ENCODE results near the gene RAB9A. TPM values are rescaled to one million over a fixed set of nuclear protein-coding genes. Genes with fewer than 3 reads are reported as not detected.

RAB9A gene
- total and polyA plus RNA-seq, 2 of the 8 experiments (the other 6 are each of a cell fraction or from before 2014, with no cell fraction given), result 21.8 to 34.0 TPM

DNA sequence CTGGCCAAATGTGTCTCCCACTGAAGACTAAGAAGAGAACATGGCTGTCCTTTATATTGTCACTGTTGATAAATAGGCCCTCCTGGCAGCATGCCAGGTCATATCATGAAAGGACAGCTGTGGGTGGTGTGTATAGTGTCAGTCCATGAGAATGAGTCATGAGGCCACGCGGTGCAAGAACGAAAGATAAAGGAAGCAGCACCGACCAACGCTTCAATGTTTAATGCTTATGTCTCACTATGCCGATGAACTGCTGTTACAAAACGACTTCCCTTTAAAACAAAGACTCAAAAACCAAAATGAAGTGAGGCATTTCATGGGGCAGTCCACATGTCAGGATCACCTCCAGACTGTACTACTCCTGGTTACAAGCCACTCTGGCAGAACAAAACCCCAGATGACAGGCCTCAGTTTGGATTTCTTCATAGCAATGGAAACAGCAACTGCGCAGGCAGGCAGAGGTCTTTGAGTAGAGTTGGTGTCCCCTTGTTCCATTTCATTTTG lies 41.2 kb upstream of the RAB9A start:
- Histone ChIP-seq H3K27me3 (replicated peaks in 1 of 4; ENCODE audit: control insufficient read depth in 3 of 4, extremely low read depth in 1 of 4, insufficient read depth in 3 of 4, low read length in 3 of 4) (no peaks in the 10 kb centered on the region), H2BK15ac (ENCODE audit: low read length) (no peak overlapping the region), H3K14ac (ENCODE audit: insufficient read length) (no peak overlapping the region), H2AK5ac (ENCODE audit: low read depth, low read length) (no peak overlapping the region), H3K23me2 (ENCODE audit: low read depth, low read length) (0 out of 2 replicates have a peak, but pooled peaks cover 4% of the 10 kb centered on the region), H4K8ac (ENCODE audit: extremely low read depth, insufficient read depth, low read length) (no peak overlapping the region), H3K79me1 (ENCODE audit: low read depth, low read length) (no peaks in the 10 kb centered on the region), H3K4ac (replicated peaks; ENCODE audit: insufficient read length, low read depth, low read length) (no peak overlapping the region), H2BK12ac (ENCODE audit: low read depth, low read length) (no peak overlapping the region), H4K91ac (replicated peaks; ENCODE audit: insufficient read length, low read length) (no peak overlapping the region), H3K9ac (replicated peaks in 1 of 4; ENCODE audit: extremely low read depth in 1 of 4, low read depth in 3 of 4, low read length in 3 of 4) (no peak overlapping the region), H2AFZ (ENCODE audit: low read length) (no peak overlapping the region), H3K9me3 (ENCODE audit: insufficient read depth in 2 of 2, low read depth in 1 of 2, low read length in 1 of 2) (no peaks in the 10 kb centered on the region), H3K27ac (ENCODE audit: low read depth, low read length) (no peak overlapping the region), H4K20me1 (replicated peaks in 1 of 2; ENCODE audit: control insufficient read depth in 1 of 2, insufficient read depth in 2 of 2, low read length in 2 of 2) (no peaks in the 10 kb centered on the region), H3K4me3 (ENCODE audit: extremely low read depth in 1 of 4, insufficient read depth in 2 of 4, low read depth in 3 of 4, low read length in 4 of 4) (no peak overlapping the region), H3K18ac (ENCODE audit: extremely low read depth, low read length) (no peak overlapping the region), H3K36me3 (ENCODE audit: control insufficient read depth in 2 of 4, insufficient read depth in 4 of 4, low read length in 3 of 4) (no peaks in the 10 kb centered on the region), H2BK20ac (ENCODE audit: low read length) (no peak overlapping the region), H3K79me2 (ENCODE audit: control insufficient read depth in 1 of 2, insufficient read depth in 2 of 2, low read length in 2 of 2) (no peaks in the 10 kb centered on the region), H3K4me1 (replicated peaks in 1 of 4; ENCODE audit: control insufficient read depth in 3 of 4, insufficient read depth in 4 of 4, low read length in 3 of 4) (peaks cover 0 to 3% (median 0%) of the 10 kb centered on the region in 4 experiments; a peak in 1 of 7 replicates), H2BK5ac (ENCODE audit: low read depth, low read length) (no peak overlapping the region), H2BK120ac (replicated peaks; ENCODE audit: low read depth, low read length) (no peak overlapping the region), H4K5ac (ENCODE audit: insufficient read length, low read depth, low read length) (no peak overlapping the region), H3K56ac (replicated peaks; ENCODE audit: insufficient read length, low read depth, low read length) (no peak overlapping the region), H3K4me2 (ENCODE audit: insufficient read depth in 1 of 2, low read depth in 2 of 2, low read length in 2 of 2) (no peak overlapping the region), H3K23ac (ENCODE audit: insufficient read length) (no peak overlapping the region)
- WGBS, 2 experiments (ENCODE audit: extremely low coverage in 1 of 2, insufficient coverage in 1 of 2, insufficient read length in 1 of 2, insufficient replicate concordance in 2 of 2, low coverage in 1 of 2, low lambda C conversion rate in 2 of 2, missing lambda C conversion rate in 1 of 2), result 74% methylated on average over 8 of the region's 8 CpGs; no CpG with 5 or more reads in 1 of the 2 experiments
- FAIRE-seq (no peak), DNase-seq (ENCODE audit: low read depth in 1 of 2, low spot score in 2 of 2) (no peak)
- POLR2A ChIA-PET (ENCODE audit: partially characterized antibody), result no interaction called here
- CTCF ChIA-PET (ENCODE audit: partially characterized antibody), result interaction anchor here (5.1 kb wide), 1 partner anchor 138 kb away, joined by 58 read pairs; no protein-coding TSS in a partner anchor
- TF ChIP-seq GTF2F1 (IDR thresholded peaks at IDR 0.05; ENCODE audit: borderline replicate concordance, low read depth, low read length), result no peak
- no peak for TF ChIP-seq SP1 (IDR thresholded peaks at IDR 0.05; ENCODE audit: low read depth, low read length)
- no peak for TF ChIP-seq KDM4A (IDR thresholded peaks at IDR 0.05; ENCODE audit: low read depth, low read length, severe bottlenecking)
- TF ChIP-seq, protein P1, sequence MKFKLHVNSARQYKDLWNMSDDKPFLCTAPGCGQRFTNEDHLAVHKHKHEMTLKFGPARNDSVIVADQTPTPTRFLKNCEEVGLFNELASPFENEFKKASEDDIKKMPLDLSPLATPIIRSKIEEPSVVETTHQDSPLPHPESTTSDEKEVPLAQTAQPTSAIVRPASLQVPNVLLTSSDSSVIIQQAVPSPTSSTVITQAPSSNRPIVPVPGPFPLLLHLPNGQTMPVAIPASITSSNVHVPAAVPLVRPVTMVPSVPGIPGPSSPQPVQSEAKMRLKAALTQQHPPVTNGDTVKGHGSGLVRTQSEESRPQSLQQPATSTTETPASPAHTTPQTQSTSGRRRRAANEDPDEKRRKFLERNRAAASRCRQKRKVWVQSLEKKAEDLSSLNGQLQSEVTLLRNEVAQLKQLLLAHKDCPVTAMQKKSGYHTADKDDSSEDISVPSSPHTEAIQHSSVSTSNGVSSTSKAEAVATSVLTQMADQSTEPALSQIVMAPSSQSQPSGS (IDR thresholded peaks at IDR 0.05; ENCODE audit: low read length), result no peak
- TF ChIP-seq JUND (IDR thresholded peaks at IDR 0.05; ENCODE audit: low read length), result no peak
- TF ChIP-seq KDM5A (IDR thresholded peaks at IDR 0.05; ENCODE audit: low read length), result no peak
- TF ChIP-seq PHF8 (conservative IDR thresholded peaks at IDR 0.05; ENCODE audit: low read depth, low read length), result no peak
- TF ChIP-seq, protein P2, sequence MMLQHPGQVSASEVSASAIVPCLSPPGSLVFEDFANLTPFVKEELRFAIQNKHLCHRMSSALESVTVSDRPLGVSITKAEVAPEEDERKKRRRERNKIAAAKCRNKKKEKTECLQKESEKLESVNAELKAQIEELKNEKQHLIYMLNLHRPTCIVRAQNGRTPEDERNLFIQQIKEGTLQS (IDR thresholded peaks at IDR 0.05; ENCODE audit: insufficient read depth, low read depth, low read length), result no peak
- no peak for TF ChIP-seq SIX5 (IDR thresholded peaks at IDR 0.05; ENCODE audit: low read depth, low read length)
- TF ChIP-seq, protein P3, sequence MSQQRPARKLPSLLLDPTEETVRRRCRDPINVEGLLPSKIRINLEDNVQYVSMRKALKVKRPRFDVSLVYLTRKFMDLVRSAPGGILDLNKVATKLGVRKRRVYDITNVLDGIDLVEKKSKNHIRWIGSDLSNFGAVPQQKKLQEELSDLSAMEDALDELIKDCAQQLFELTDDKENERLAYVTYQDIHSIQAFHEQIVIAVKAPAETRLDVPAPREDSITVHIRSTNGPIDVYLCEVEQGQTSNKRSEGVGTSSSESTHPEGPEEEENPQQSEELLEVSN (IDR thresholded peaks at IDR 0.05), result no peak
- TF ChIP-seq BCL11A (IDR thresholded peaks at IDR 0.05; ENCODE audit: low read depth in 2 of 2, low read length in 2 of 2), result no peak

Data from H1 (cell line).